HEK293T (cell line): Measurements from ENCODE around the gene LRRC8E.

Experiments used
- CTCF ChIA-PET: fragments of 350-600 bp; formaldehyde crosslinking; extraction: SDS; loops from one replicate; lab custom pipeline; 2021; ENCODE audit warnings: antibody characterized with exemption, inconsistent platforms; lab: Yijun Ruan, JAX
- POLR2A ChIA-PET: fragments of 350-600 bp; formaldehyde crosslinking; extraction: SDS; loops from one replicate; lab custom pipeline; 2020; ENCODE audit warnings: antibody characterized with exemption, inconsistent platforms; lab: Yijun Ruan, JAX
- DNase-seq: peaks from one replicate; pipeline ENCODE4 v3.0.0; 2012; ENCODE audit warnings: mixed read lengths; ENCODE audit errors: extremely low spot score
- ARNT ChIP-seq: fragments of 450-650 bp; IDR thresholded peaks from 2 replicates; pipeline ENCODE4 v1.6.1; 2017; ENCODE audit warnings: mild to moderate bottlenecking
- BHLHE40 ChIP-seq: fragments of 450-650 bp; IDR thresholded peaks from 2 replicates; pipeline ENCODE4 v1.6.1; 2016; ENCODE audit warnings: mild to moderate bottlenecking, moderate library complexity, borderline replicate concordance
- CTBP1 ChIP-seq: fragments of 450-650 bp; IDR thresholded peaks from 2 replicates; pipeline ENCODE4 v1.6.1; 2016; ENCODE audit warnings: borderline replicate concordance
- ELF4 ChIP-seq: fragments of 450-650 bp; IDR thresholded peaks from 2 replicates; pipeline ENCODE4 v1.6.1; 2017; ENCODE audit warnings: antibody characterized with exemption
- FOXA1 ChIP-seq: fragments of 450-650 bp; IDR thresholded peaks from 2 replicates; pipeline ENCODE4 v1.6.1; 2016; ENCODE audit warnings: mild to moderate bottlenecking
- FOXK2 ChIP-seq: fragments of 450-650 bp; IDR thresholded peaks from 2 replicates; pipeline ENCODE4 v1.6.1; 2016; ENCODE audit warnings: mild to moderate bottlenecking
- FOXM1 ChIP-seq: fragments of 450-650 bp; IDR thresholded peaks from 2 replicates; pipeline ENCODE4 v1.6.1; 2017; ENCODE audit warnings: mild to moderate bottlenecking, borderline replicate concordance
- HDGF ChIP-seq: fragments of 450-650 bp; IDR thresholded peaks from 2 replicates; pipeline ENCODE4 v1.6.1; 2017; ENCODE audit warnings: antibody characterized with exemption, borderline replicate concordance
- L3MBTL2 ChIP-seq: fragments of 450-650 bp; conservative IDR thresholded peaks from 2 replicates; pipeline ENCODE4 v1.6.1; 2016; ENCODE audit warnings: mild to moderate bottlenecking
- LEF1 ChIP-seq: fragments of 450-650 bp; IDR thresholded peaks from 2 replicates; pipeline ENCODE4 v1.6.1; 2017; ENCODE audit warnings: mild to moderate bottlenecking, borderline replicate concordance
- NFRKB ChIP-seq: fragments of 450-650 bp; IDR thresholded peaks from 2 replicates; pipeline ENCODE4 v1.6.1; 2016; ENCODE audit warnings: mild to moderate bottlenecking, moderate library complexity
- SP1 ChIP-seq: fragments of 450-650 bp; IDR thresholded peaks from 2 replicates; pipeline ENCODE4 v1.6.1; 2017
- SUZ12 ChIP-seq: fragments of 450-650 bp; IDR thresholded peaks from 2 replicates; pipeline ENCODE4 v1.6.1; 2016; ENCODE audit warnings: mild to moderate bottlenecking
- TARDBP ChIP-seq: fragments of 450-650 bp; IDR thresholded peaks from 2 replicates; pipeline ENCODE4 v1.6.1; 2016
- ZNF384 ChIP-seq: fragments of 450-650 bp; IDR thresholded peaks from 2 replicates; pipeline ENCODE4 v1.6.1; 2016
- TF ChIP-seq, protein P1 (sequence below): fragments of 450-650 bp; IDR thresholded peaks from 2 replicates; pipeline ENCODE4 v1.6.1; 2016

LRRC8E gene

DNA sequence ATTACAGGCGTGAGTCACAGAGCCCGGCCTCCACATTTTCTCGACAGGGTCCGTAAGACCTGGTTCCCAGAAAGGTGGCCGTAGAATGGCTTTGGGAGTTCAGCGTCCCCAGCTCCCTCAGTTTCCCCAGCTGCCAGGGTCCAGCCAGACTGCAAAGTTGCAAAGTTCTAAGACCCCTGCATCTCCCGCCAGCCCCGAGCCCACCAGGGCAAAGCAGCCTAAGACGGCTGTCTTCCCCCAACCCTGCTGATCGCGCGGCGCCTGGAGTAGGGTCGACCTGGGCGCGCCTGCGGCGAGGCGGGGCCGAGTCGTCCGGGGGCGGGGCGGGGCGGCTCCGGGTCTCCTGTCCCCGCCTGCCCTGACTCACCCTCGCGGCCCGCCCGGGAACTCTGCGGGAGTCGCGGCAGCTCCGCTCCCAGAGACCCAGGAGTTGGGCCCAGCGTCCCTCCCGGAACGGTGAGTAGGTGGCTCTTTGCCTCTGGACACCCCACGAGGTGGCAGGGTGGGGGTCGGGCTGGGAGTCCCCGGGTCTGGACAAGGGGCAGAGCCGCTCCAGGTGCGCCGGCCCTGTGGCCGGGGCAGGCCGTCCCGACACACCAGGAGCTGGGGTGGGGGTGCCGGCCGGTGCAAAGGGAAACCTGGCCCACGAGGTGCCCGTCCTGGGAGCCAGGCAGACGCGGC, at the start of gene LRRC8E:
TSS of gene LRRC8E (plus strand) at position 366 of the 681 bp plus-strand sequence. CDS start 7,094 bp downstream, outside the sequence.
- ChIA-PET CTCF (interaction anchor here (1.3 kb wide), 1 partner anchor 19 kb away, joined by 5 read pairs; no protein-coding TSS in a partner anchor), POLR2A (interaction anchor here (0.6 to 2.7 kb wide), 11 partner anchors 10 to 56 kb away, joined by 3 to 14 read pairs (median 6); partner anchors contain the start of genes MAP2K7 and SNAPC2)
- TF ChIP-seq SP1 = no peak
- no peak for TF ChIP-seq LEF1
- no peak for TF ChIP-seq TARDBP
- no peak for TF ChIP-seq BHLHE40
- TF ChIP-seq HDGF = no peak
- TF ChIP-seq ELF4 = no peak
- no peak for TF ChIP-seq FOXK2
- TF ChIP-seq SUZ12 = no peak
- TF ChIP-seq, protein P1, sequence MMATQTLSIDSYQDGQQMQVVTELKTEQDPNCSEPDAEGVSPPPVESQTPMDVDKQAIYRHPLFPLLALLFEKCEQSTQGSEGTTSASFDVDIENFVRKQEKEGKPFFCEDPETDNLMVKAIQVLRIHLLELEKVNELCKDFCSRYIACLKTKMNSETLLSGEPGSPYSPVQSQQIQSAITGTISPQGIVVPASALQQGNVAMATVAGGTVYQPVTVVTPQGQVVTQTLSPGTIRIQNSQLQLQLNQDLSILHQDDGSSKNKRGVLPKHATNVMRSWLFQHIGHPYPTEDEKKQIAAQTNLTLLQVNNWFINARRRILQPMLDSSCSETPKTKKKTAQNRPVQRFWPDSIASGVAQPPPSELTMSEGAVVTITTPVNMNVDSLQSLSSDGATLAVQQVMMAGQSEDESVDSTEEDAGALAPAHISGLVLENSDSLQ = no peak
- TF ChIP-seq FOXM1 = no peak
- TF ChIP-seq ARNT = no peak
- TF ChIP-seq NFRKB = no peak
- DNase-seq = peak; percentile 80

DNA sequence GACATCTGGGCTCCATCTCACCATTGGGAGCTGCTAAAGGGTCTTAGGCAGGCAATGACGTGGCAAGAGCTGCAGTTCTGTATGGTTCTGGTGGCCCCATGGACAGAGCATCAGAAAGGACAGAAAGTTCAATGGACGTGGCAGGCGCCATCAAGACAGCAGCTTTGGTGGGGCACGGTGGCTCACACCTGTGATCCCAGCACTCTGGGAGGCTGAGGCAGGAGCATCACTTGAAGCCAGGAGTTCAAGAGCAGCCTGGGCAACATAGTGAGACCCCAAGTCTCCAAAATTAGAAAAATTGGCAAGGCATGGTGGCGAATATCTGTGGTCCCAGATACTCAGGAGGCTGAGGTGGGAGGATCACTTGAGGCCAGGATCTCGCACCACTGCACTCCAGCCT, 48.8 kb upstream of the LRRC8E start:
- no peak for DNase-seq
- no peak for TF ChIP-seq FOXA1
- no peak for TF ChIP-seq L3MBTL2
- no peak for TF ChIP-seq TARDBP
- TF ChIP-seq ARNT = no peak
- no peak for TF ChIP-seq CTBP1
- TF ChIP-seq FOXM1 = no peak
- TF ChIP-seq FOXK2 = no peak
- TF ChIP-seq HDGF = no peak
- no peak for TF ChIP-seq SP1
- no peak for TF ChIP-seq SUZ12
- no peak for TF ChIP-seq ZNF384
- no peak for TF ChIP-seq BHLHE40
- TF ChIP-seq, protein P1 = no peak
- ChIA-PET CTCF (interaction anchor here (0.6 kb wide), 1 partner anchor 586 kb away, joined by 4 read pairs; no protein-coding TSS in a partner anchor), POLR2A (no interaction called here)

DNA sequence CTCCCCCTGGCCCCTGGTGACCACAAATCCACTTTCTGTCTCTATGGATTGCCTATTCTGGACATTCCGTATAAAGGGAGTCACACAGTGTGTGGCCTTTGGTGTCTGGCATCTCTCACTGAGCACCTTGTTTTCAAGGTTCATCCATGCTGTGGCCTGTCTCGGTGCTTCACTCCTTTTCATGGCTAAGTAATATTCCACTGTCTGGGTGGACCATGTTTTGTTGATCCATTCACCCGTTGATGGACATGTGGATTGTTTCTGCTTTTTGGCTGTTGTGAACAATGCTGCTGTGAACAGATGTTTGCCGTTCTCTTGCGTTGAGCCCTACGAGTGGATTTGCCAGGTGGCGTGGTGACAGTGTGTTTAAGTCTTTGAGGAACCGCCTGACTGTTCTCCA, 47.7 kb upstream of the LRRC8E start:
- ChIA-PET CTCF (no interaction called here), POLR2A (no interaction called here)
- DNase-seq = no peak
- TF ChIP-seq FOXK2 = no peak
- TF ChIP-seq TARDBP = no peak
- no peak for TF ChIP-seq FOXA1
- no peak for TF ChIP-seq HDGF
- TF ChIP-seq LEF1 = no peak
- TF ChIP-seq SP1 = no peak
- TF ChIP-seq NFRKB = no peak
- no peak for TF ChIP-seq CTBP1
- TF ChIP-seq SUZ12 = no peak
- TF ChIP-seq ARNT = no peak
- TF ChIP-seq, protein P1 = no peak
- no peak for TF ChIP-seq ELF4
- no peak for TF ChIP-seq L3MBTL2
- no peak for TF ChIP-seq BHLHE40
- no peak for TF ChIP-seq ZNF384

DNA sequence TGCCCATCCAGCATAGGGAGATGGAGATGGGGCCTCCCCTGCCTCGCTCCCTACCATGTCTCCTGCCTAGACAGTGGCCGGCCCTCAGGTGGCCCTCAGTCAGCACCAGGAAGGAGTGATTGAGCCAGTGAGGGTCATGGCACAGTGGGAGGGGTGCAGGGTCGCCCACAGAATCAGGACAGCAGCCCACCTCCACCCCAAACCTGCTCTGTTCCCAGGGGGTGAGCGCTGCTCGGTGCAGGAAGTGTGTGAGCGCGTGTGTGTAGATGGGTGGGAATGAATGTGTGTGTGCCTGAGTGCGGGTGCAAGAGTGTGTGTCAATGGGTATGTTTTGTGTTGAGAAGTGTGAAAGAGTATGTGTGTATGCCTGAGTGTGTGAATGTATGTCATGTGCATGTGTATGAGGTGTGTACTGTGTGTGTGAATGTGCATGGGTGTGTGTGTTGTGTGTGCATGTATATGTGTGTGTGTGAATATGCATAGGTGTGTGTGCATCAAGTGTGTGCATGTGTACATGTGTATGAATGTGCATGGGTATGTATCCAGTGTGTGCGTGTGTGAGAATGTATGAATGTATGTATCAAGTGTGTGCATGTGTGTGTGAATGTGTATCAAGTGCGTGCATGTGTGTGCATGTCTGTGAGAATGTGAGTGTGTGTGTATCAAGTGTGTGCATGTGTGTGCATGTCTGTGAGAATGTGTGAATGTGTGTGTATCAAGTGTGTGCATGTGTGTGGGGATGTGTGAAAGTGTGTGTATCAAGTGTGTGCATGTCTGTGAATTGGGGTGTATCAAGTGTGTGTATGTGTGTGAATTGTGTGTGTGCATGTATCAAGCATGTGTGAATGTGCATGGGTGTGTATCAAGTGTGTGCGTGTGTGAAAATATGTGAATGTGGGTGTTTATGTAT, 46.3 kb upstream of the LRRC8E start:
- TF ChIP-seq FOXK2 (no peak), FOXM1 (no peak)
- POLR2A ChIA-PET = no interaction called here
- no peak for DNase-seq
- CTCF ChIA-PET = no interaction called here

DNA sequence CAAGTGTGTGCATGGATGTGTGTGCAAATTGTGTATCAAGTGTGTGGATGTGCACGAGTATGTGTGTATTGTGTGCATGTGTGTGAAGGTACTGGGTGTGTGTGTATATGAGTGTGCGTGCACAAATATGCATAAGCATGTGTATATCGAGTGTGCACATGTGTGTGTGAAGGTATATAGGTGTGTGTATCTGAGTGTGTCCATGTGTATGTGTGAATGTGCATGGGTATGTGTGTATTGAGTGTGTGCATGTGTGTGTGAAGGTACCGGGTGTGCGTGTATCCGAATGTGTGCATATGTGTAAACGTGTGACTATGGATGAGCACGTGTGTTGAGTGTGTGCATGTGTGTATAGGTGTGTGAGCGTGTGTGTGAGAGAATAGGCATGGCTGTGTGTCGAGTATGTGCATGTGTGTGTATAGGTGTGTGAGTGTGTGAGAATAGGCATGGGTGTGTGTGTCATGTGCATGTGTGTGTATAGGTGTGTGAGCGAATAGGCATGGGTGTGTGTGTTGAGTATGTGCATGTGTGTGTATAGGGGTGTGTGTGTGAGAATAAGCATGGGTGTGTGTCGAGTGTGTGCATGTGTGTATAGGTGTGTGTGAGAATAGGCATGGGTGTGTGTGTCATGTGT, 45.5 kb upstream of the LRRC8E start:
- ChIA-PET POLR2A (no interaction called here), CTCF (no interaction called here)
- DNase-seq = no peak
- TF ChIP-seq TARDBP (0 out of 2 replicates have a peak, but pooled peaks have one; percentile 12), SP1 (no peak)

DNA sequence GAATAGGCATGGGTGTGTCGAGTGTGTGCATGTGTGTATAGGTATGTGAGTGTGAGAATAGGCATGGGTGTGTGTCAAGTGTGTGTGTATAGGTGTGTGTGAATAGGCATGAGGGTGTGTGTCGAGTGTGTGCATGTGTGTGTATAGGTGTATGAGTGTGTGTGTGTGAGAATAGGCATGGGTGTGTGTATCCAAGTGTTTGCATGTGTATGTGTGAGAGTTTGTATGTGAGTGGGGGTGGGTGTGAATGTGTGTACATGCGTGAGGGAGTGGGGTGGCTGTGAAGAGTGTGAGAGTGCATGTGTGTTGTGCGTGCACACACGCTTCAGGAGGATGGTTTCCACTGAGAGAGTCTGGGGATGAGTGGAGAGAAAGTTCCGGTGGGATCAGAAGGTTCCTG, 44.8 kb upstream of the LRRC8E start:
- CTCF ChIA-PET = no interaction called here
- TF ChIP-seq NFRKB = no peak
- TF ChIP-seq, protein P1 = no peak
- TF ChIP-seq HDGF = no peak
- no peak for TF ChIP-seq FOXA1
- TF ChIP-seq ARNT = no peak
- no peak for TF ChIP-seq BHLHE40
- no peak for TF ChIP-seq LEF1
- TF ChIP-seq ZNF384 = no peak
- TF ChIP-seq ELF4 = no peak
- TF ChIP-seq SP1 = no peak
- no peak for TF ChIP-seq FOXM1
- no peak for TF ChIP-seq CTBP1
- TF ChIP-seq FOXK2 = no peak
- TF ChIP-seq SUZ12 = no peak
- TF ChIP-seq L3MBTL2 = no peak
- TF ChIP-seq TARDBP = no peak
- POLR2A ChIA-PET = no interaction called here
- no peak for DNase-seq
